H1 (cell line): ENCODE data around the gene NXPH4. TPM values are rescaled to one million over a fixed set of nuclear protein-coding genes. Genes with fewer than 3 reads are reported as not detected.

Experiments used
- KDM4A ChIP-seq: IDR thresholded peaks from one replicate; pipeline ENCODE4 v1.7.1; 2012; ENCODE audit warnings: low read depth, mild to moderate bottlenecking, moderate library complexity, low read length, inconsistent platforms; ENCODE audit not compliant: severe bottlenecking
- POU5F1 ChIP-seq: IDR thresholded peaks from 2 replicates; pipeline ENCODE4 v1.6.1; 2011; ENCODE audit warnings: low read depth, mild to moderate bottlenecking, low read length, moderate library complexity
- RXRA ChIP-seq: IDR thresholded peaks from 2 replicates; pipeline ENCODE4 v1.6.1; 2011; ENCODE audit warnings: low read depth, mild to moderate bottlenecking, low read length, moderate library complexity; ENCODE audit not compliant: insufficient read depth
- polyA plus RNA-seq, 7 experiments: library from polyadenylated mRNA; depleted of rRNA in 3 of 7; stranded (reverse) in 5 of 7; unstranded in 2 of 7; fragments of >200 nt in 5 of 7; fragments of 200-250 nt in 2 of 7; gene quantifications; 1 replicate in 5 of 7; 2 replicates in 1 of 7; 4 replicates in 1 of 7; pipeline versions ENCODE4 v1.2.1 to v1.2.3, GENCODE V29; 2011 to 2013; ENCODE audit warnings: missing spikeins in 2 of 7, mixed read lengths in 2 of 7
- total RNA-seq: library from RNA; stranded (reverse); fragmentation: NEBNext Ultra II Directional; extraction: Animal tissue kit (Norgen Biotek cat#: 25700); gene quantifications from 2 replicates; pipeline ENCODE4 v1.2.1, GENCODE V29; 2021

NXPH4 gene
- total and polyA plus RNA-seq, 2 of the 8 experiments (the other 6 are each of a cell fraction or from before 2014, with no cell fraction given): 0.92 to 1.7 TPM

DNA sequence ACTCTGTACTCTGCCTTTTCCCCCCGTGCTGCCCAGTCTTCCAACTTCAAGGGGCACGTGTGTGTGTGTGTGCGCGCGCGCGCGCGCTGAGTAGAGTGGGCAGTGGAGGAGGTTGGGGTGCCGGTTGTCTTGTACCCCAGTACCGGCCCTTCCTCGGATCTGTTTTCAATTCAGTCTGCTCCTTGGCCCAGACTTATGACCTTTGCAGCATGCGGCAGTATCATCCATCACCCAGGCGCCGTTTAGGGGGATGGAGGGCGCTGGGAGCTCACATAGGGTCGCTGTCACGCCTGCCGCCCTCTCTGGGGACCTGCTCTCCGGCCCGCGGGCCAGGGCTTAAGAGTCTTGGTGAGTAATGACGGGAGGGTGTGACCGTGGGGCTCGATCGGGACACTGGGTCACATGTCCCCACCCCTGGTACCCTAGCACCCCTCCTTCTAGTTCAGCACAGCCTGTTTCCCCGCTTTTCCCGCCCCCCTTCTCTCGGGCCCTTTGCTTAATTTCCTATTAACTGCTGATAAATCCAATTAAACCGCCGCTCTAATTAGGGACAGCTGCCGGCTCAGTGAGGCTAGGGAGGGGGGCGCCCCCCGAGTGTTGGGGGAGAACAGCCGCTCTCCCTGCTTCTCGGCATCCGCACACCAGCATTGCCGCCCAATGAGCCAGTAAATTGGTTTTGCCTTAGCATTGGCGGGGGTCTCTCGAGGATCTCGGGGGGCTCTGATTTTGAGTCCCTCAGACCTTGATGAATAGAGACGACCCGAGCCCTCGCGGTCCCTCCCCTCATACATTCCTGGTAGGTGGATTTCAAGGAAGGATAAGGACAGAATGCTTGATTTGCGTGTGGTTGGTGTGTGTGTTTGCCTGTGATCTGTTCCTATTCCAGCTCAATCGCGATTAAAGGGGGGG is 25.1 kb downstream of the NXPH4 start (continued):
- TF ChIP-seq KDM4A: no peak
- TF ChIP-seq RXRA: no peak
- TF ChIP-seq POU5F1: no peak
- TF ChIP-seq, all 59 proteins: peak for 4
